ENCODE data around the gene CD6. TPM values are rescaled to one million over a fixed set of nuclear protein-coding genes. Genes with fewer than 3 reads are reported as not detected.

CD6 gene
- total and polyA plus RNA-seq, 2 of the 8 experiments (the other 6 are each of a cell fraction or from before 2014, with no cell fraction given), result 0.03 TPM; not detected in 1

DNA sequence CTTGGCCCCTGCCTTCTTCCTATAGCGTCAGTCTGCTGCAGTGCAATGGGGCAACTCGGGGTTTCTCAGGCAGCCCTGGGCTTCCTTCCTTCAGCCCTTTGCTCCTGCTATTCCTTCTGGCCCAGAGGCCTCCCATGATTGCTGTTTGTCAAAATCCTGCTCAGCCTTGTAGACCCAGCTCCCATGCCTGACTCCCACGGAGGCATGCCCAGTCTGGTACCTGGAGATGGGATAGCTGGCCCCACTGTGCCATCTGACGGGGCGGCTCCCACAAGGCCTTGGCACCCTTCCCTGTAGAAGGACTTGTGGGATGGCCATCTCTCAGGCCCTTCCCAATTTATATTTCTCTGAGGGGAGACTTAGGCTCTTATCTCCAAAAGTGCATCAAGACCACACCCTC lies 590 bp upstream of the CD6 start:
- DNase-seq (ENCODE audit: low read depth in 1 of 2, low spot score in 2 of 2) (no peak), FAIRE-seq (no peak)
- Histone ChIP-seq H3K18ac (ENCODE audit: extremely low read depth, low read length) (no peak overlapping the region), H4K20me1 (replicated peaks in 1 of 2; ENCODE audit: control insufficient read depth in 1 of 2, insufficient read depth in 2 of 2, low read length in 2 of 2) (no peaks in the 10 kb centered on the region), H2BK12ac (ENCODE audit: low read depth, low read length) (no peak overlapping the region), H3K36me3 (ENCODE audit: control insufficient read depth in 2 of 4, insufficient read depth in 4 of 4, low read length in 3 of 4) (no peaks in the 10 kb centered on the region), H3K79me1 (ENCODE audit: low read depth, low read length) (no peaks in the 10 kb centered on the region), H3K4me2 (ENCODE audit: insufficient read depth in 1 of 2, low read depth in 2 of 2, low read length in 2 of 2) (no peak overlapping the region), H2BK15ac (ENCODE audit: low read length) (no peak overlapping the region), H2BK20ac (ENCODE audit: low read length) (no peak overlapping the region), H3K23me2 (ENCODE audit: low read depth, low read length) (no peaks in the 10 kb centered on the region), H3K23ac (ENCODE audit: insufficient read length) (no peak overlapping the region), H3K27me3 (replicated peaks in 1 of 4; ENCODE audit: control insufficient read depth in 3 of 4, extremely low read depth in 1 of 4, insufficient read depth in 3 of 4, low read length in 3 of 4) (no peaks in the 10 kb centered on the region; a peak in 1 of 7 replicates), H4K5ac (ENCODE audit: insufficient read length, low read depth, low read length) (no peak overlapping the region), H3K4ac (replicated peaks; ENCODE audit: insufficient read length, low read depth, low read length) (no peak overlapping the region), H3K4me1 (replicated peaks in 1 of 4; ENCODE audit: control insufficient read depth in 3 of 4, insufficient read depth in 4 of 4, low read length in 3 of 4) (no peaks in the 10 kb centered on the region), H3K9ac (replicated peaks in 1 of 4; ENCODE audit: extremely low read depth in 1 of 4, low read depth in 3 of 4, low read length in 3 of 4) (no peak overlapping the region), H3K56ac (replicated peaks; ENCODE audit: insufficient read length, low read depth, low read length) (no peak overlapping the region), H3K9me3 (ENCODE audit: insufficient read depth in 2 of 2, low read depth in 1 of 2, low read length in 1 of 2) (no peaks in the 10 kb centered on the region; a peak in 1 of 4 replicates), H3K27ac (ENCODE audit: low read depth, low read length) (no peak overlapping the region), H4K91ac (replicated peaks; ENCODE audit: insufficient read length, low read length) (no peak overlapping the region), H2AK5ac (ENCODE audit: low read depth, low read length) (no peak overlapping the region), H2BK5ac (ENCODE audit: low read depth, low read length) (no peak overlapping the region), H3K4me3 (ENCODE audit: extremely low read depth in 1 of 4, insufficient read depth in 2 of 4, low read depth in 3 of 4, low read length in 4 of 4) (no peak overlapping the region), H2AFZ (ENCODE audit: low read length) (no peak overlapping the region), H3K79me2 (ENCODE audit: control insufficient read depth in 1 of 2, insufficient read depth in 2 of 2, low read length in 2 of 2) (no peaks in the 10 kb centered on the region), H4K8ac (ENCODE audit: extremely low read depth, insufficient read depth, low read length) (no peak overlapping the region), H2BK120ac (replicated peaks; ENCODE audit: low read depth, low read length) (no peak overlapping the region), H3K14ac (ENCODE audit: insufficient read length) (no peak overlapping the region)
- ChIA-PET POLR2A (ENCODE audit: partially characterized antibody) (no interaction called here), CTCF (ENCODE audit: partially characterized antibody) (interaction anchor here (0.5 to 2.9 kb wide), 26 partner anchors 8 to 217 kb away, joined by 3 to 19 read pairs (median 4); partner anchors contain the start of gene SLC15A3)
- WGBS, 2 experiments (ENCODE audit: extremely low coverage in 1 of 2, insufficient coverage in 1 of 2, insufficient read length in 1 of 2, insufficient replicate concordance in 2 of 2, low coverage in 1 of 2, low lambda C conversion rate in 2 of 2, missing lambda C conversion rate in 1 of 2), result 87% methylated on average over 5 of the region's 5 CpGs; no CpG with 5 or more reads in 1 of the 2 experiments
- TF ChIP-seq CBX5 (IDR thresholded peaks at IDR 0.05; ENCODE audit: low read depth, low read length) (no peak), NANOG (IDR thresholded peaks at IDR 0.05; ENCODE audit: insufficient read depth, low read depth, low read length, poor library complexity, severe bottlenecking) (no peak), NRF1 (IDR thresholded peaks at IDR 0.05; ENCODE audit: low read depth, low read length) (no peak), ZNF274 (IDR thresholded peaks at IDR 0.05; ENCODE audit: borderline replicate concordance, extremely low read depth, low read length) (no peak), POLR2A (IDR thresholded peaks at IDR 0.05; ENCODE audit: control extremely low read depth in 1 of 2, low read depth in 2 of 2, low read length in 2 of 2) (no peak), KDM5A (IDR thresholded peaks at IDR 0.05; ENCODE audit: low read length) (no peak), RFX5 (IDR thresholded peaks at IDR 0.05; ENCODE audit: borderline replicate concordance, low read depth, low read length) (no peak), SRF (IDR thresholded peaks at IDR 0.05; ENCODE audit: low read depth, low read length) (no peak), CEBPB (IDR thresholded peaks at IDR 0.05; ENCODE audit: low read depth, low read length) (no peak), YY1 (IDR thresholded peaks at IDR 0.05; ENCODE audit: low read depth, low read length) (no peak)

All from H1 (cell line).